IMR-90 (cell line): ENCODE measurements around the gene TAL2. TPM values are rescaled to one million over a fixed set of nuclear protein-coding genes. Genes with fewer than 3 reads are reported as not detected.

Experiments used
- ATAC-seq: fragments of 200-7000 bp; cut with Tn5 transposase; 2 replicates; pipeline ENCODE4 v1.9.1; 2020; ENCODE audit warnings: low read depth, mild to moderate bottlenecking, moderate library complexity
- BruUV-seq: library from RNA; stranded (reverse); fragments of 400-500 nt; replicated peaks from 2 replicates; lab custom pipeline; 2021; lab: Mats Ljungman, UMichigan
- CTCF ChIA-PET: fragments of 300-600 bp; formaldehyde crosslinking; extraction: SDS; loops from one replicate; lab custom pipeline; 2021; ENCODE audit warnings: antibody characterized with exemption; lab: Yijun Ruan, JAX
- POLR2A ChIA-PET: fragments of 300-600 bp; sonication (Branson Sonifier 250); formaldehyde crosslinking; loops from one replicate; lab custom pipeline; 2022; ENCODE audit warnings: antibody characterized with exemption; ENCODE audit not compliant: unreplicated experiment; lab: Charles Lee
- DNase-seq: peaks from one replicate; pipeline ENCODE4 v3.0.0; 2013
- H2AFZ ChIP-seq: replicated peaks from 2 replicates; pipeline ENCODE3; 2013; ENCODE audit warnings: low read length, mild to moderate bottlenecking; ENCODE audit not compliant: poor library complexity
- H2AK5ac ChIP-seq: 2 replicates; pipeline ENCODE4 v1.6.1; 2013; ENCODE audit warnings: low read depth, low read length, inconsistent platforms
- H2AK9ac ChIP-seq: replicated peaks from 2 replicates; pipeline ENCODE3; 2013; ENCODE audit warnings: mild to moderate bottlenecking, low read depth, low read length, moderate library complexity; ENCODE audit not compliant: poor library complexity
- H2BK120ac ChIP-seq: 2 replicates; pipeline ENCODE4 v1.6.1; 2013; ENCODE audit warnings: low read depth, low read length, inconsistent platforms
- H2BK15ac ChIP-seq: 3 replicates; pipeline ENCODE4 v1.6.1; 2013; ENCODE audit warnings: low read depth, low read length, inconsistent platforms
- H2BK20ac ChIP-seq: 2 replicates; pipeline ENCODE4 v1.6.1; 2013; ENCODE audit warnings: low read depth, mild to moderate bottlenecking, inconsistent platforms, low read length, moderate library complexity
- H2BK5ac ChIP-seq: 2 replicates; pipeline ENCODE4 v1.6.1; 2013; ENCODE audit warnings: mild to moderate bottlenecking, low read depth, low read length, inconsistent platforms; ENCODE audit not compliant: poor library complexity, severe bottlenecking
- H3K14ac ChIP-seq: replicated peaks from 2 replicates; pipeline ENCODE4 v1.6.1; 2013; ENCODE audit warnings: low read depth, low read length, inconsistent platforms
- H3K18ac ChIP-seq: 2 replicates; pipeline ENCODE4 v1.6.1; 2013; ENCODE audit warnings: low read depth, low read length, control low read depth
- H3K23ac ChIP-seq: 2 replicates; pipeline ENCODE4 v1.6.1; 2013; ENCODE audit warnings: low read depth, low read length, inconsistent platforms
- H3K27ac ChIP-seq: 2 replicates; pipeline ENCODE4 v1.5.1; 2013; ENCODE audit warnings: mild to moderate bottlenecking, control low read depth, low read length; ENCODE audit not compliant: insufficient read depth
- H3K27me3 ChIP-seq: 2 replicates; pipeline ENCODE4 v1.6.1; 2013; ENCODE audit warnings: low read length; ENCODE audit not compliant: control insufficient read depth, insufficient read depth
- H3K36me3 ChIP-seq: 2 replicates; pipeline ENCODE4 v1.6.1; 2013; ENCODE audit warnings: low read length, mixed read lengths; ENCODE audit not compliant: control insufficient read depth, insufficient read depth
- H3K4ac ChIP-seq: 2 replicates; pipeline ENCODE4 v1.6.1; 2013; ENCODE audit warnings: low read depth, low read length, inconsistent platforms
- H3K4me1 ChIP-seq: 2 replicates; pipeline ENCODE4 v1.6.1; 2013; ENCODE audit warnings: low read length, mixed read lengths; ENCODE audit not compliant: control insufficient read depth, insufficient read depth
- H3K4me2 ChIP-seq: 2 replicates; pipeline ENCODE4 v1.6.1; 2013; ENCODE audit warnings: low read depth, mild to moderate bottlenecking, control low read depth, low read length, moderate library complexity
- H3K4me3 ChIP-seq: 2 replicates; pipeline ENCODE4 v1.5.1; 2013; ENCODE audit warnings: low read depth, mild to moderate bottlenecking, control low read depth, low read length, moderate library complexity; ENCODE audit not compliant: insufficient read depth
- H3K56ac ChIP-seq: 2 replicates; pipeline ENCODE4 v1.6.1; 2013; ENCODE audit warnings: low read length, inconsistent platforms; ENCODE audit not compliant: insufficient read depth; ENCODE audit errors: extremely low read depth
- H3K79me1 ChIP-seq, 2 experiments: 2 replicates each; pipeline ENCODE4 v1.6.1; 2013; ENCODE audit warnings: low read length in 2 of 2, inconsistent platforms in 1 of 2, low read depth in 1 of 2
- H3K9ac ChIP-seq: 2 replicates; pipeline ENCODE4 v1.6.1; 2013; ENCODE audit warnings: low read depth, low read length, control low read depth
- H3K9me1 ChIP-seq: 2 replicates; pipeline ENCODE4 v1.6.1; 2013; ENCODE audit warnings: low read length, inconsistent platforms; ENCODE audit not compliant: insufficient read depth
- H3K9me3 ChIP-seq: 2 replicates; pipeline ENCODE4 v1.6.1; 2013; ENCODE audit warnings: low read length; ENCODE audit not compliant: control insufficient read depth, insufficient read depth
- H4K20me1 ChIP-seq: 2 replicates; pipeline ENCODE4 v1.6.1; 2013; ENCODE audit warnings: low read length, inconsistent platforms; ENCODE audit not compliant: insufficient read depth
- H4K5ac ChIP-seq: 2 replicates; pipeline ENCODE4 v1.6.1; 2013; ENCODE audit warnings: mild to moderate bottlenecking, low read depth, low read length, control low read depth
- H4K8ac ChIP-seq, 2 experiments: 2 replicates each; pipeline ENCODE4 v1.6.1; 2013; ENCODE audit warnings: low read depth in 2 of 2, low read length in 2 of 2, control low read depth in 1 of 2, inconsistent platforms in 1 of 2
- H4K91ac ChIP-seq: 2 replicates; pipeline ENCODE4 v1.6.1; 2013; ENCODE audit warnings: low read depth, low read length, inconsistent platforms; ENCODE audit not compliant: insufficient read depth
- BHLHE40 ChIP-seq: fragments of 150-350 bp; IDR thresholded peaks from 2 replicates; pipeline ENCODE4 v1.6.1; 2016; ENCODE audit warnings: mild to moderate bottlenecking, low read depth, low read length
- CEBPB ChIP-seq: IDR thresholded peaks from 2 replicates; pipeline ENCODE4 v1.6.1; 2012; ENCODE audit warnings: low read depth, low read length, improper control_type of control experiment
- CHD1 ChIP-seq: IDR thresholded peaks from 2 replicates; pipeline ENCODE4 v1.6.1; 2012; ENCODE audit warnings: low read depth, low read length, improper control_type of control experiment
- FOS ChIP-seq: fragments of 150-350 bp; IDR thresholded peaks from 2 replicates; pipeline ENCODE4 v1.6.1; 2016; ENCODE audit warnings: low read depth, low read length
- MAZ ChIP-seq: IDR thresholded peaks from 2 replicates; pipeline ENCODE4 v1.6.1; 2012; ENCODE audit warnings: low read depth, mild to moderate bottlenecking, low read length, improper control_type of control experiment, moderate library complexity, borderline replicate concordance
- MXI1 ChIP-seq: IDR thresholded peaks from 2 replicates; pipeline ENCODE4 v1.6.1; 2012; ENCODE audit warnings: low read depth, mild to moderate bottlenecking, low read length, moderate library complexity, borderline replicate concordance
- USF2 ChIP-seq: fragments of 150-350 bp; IDR thresholded peaks from 2 replicates; pipeline ENCODE4 v1.6.1; 2017; ENCODE audit warnings: mild to moderate bottlenecking, antibody characterized with exemption, low read length, low read depth
- WGBS, 2 experiments: methylation state at CpG; one replicate each; pipeline versions ENCODE4 v1.1.5 to v1.1.7; 2013; ENCODE audit warnings: missing lambda C conversion rate in 2 of 2; ENCODE audit not compliant: insufficient read length in 1 of 2; ENCODE audit errors: extremely low coverage in 2 of 2; 5-methylcytosine and 5-hydroxymethylcytosine counted together
- dilution Hi-C: fragments of 300-500 bp; cut with HindIII; formaldehyde crosslinking; loops from one replicate; pipeline ENCODE4 v1.14.3; 2018; ENCODE audit warnings: low sequenced_read_pairs; ENCODE audit not compliant: unreplicated experiment
- in situ Hi-C: fragments of 300-500 bp; cut with MboI; formaldehyde crosslinking; loops from 3 replicates; pipeline ENCODE4 v1.14.3; 2019; ENCODE audit warnings: low sequenced_read_pairs, inconsistent platforms, mixed read lengths
- intact Hi-C: fragments of 100-400 bp; cut with micrococcal nuclease; formaldehyde crosslinking; loops from 2 replicates; pipeline ENCODE4 v1.10.0; 2022
- polyA plus RNA-seq, 3 experiments: library from polyadenylated mRNA; depleted of rRNA; stranded (reverse); fragments of >200 nt; gene quantifications; 2 replicates each; pipeline ENCODE4 v1.2.3, GENCODE V29; 2012; ENCODE audit warnings: low replicate concordance in 1 of 3
- total RNA-seq: library from RNA; depleted of rRNA; stranded (reverse); fragments of >200 nt; gene quantifications from 2 replicates; pipeline ENCODE4 v1.2.3, GENCODE V29; 2012
- TF ChIP-seq, protein P1 (sequence below): conservative IDR thresholded peaks from 2 replicates; pipeline ENCODE4 v1.5.1; 2012; ENCODE audit warnings: mild to moderate bottlenecking, low read depth, low read length, improper control_type of control experiment

The TAL2 gene
- total and polyA plus RNA-seq, 2 of the 4 experiments (the other 2 are of a cell fraction): 0.26 TPM; not detected in 1

DNA sequence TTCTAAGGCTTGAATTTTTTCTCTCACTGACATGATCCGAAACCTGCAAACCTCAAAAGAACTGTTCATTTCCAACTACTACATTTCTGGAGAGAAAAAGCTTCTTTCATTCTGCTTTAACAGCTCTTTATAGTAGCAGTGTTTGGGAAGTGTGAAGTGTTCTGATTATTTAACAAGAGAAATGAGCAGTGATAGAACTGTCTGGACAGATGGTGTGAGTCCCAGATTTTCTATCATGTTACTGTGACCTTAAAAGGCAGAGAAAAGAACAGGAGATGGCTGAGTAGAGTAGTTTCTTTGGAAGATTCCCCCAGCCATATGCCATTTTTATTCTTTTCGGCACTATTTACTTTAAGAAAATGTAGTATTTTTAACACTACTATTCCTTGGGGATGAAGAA lies 41.3 kb upstream of the TAL2 start:
- no peak overlapping the region for H3K14ac ChIP-seq
- intact Hi-C loops: no loop called here
- DNase-seq (no peak), ATAC-seq (no peak)
- no peaks in the 10 kb centered on the region for H3K36me3 ChIP-seq
- no peaks in the 10 kb centered on the region for H3K27me3 ChIP-seq
- H2AK9ac ChIP-seq: no peak overlapping the region
- H3K56ac ChIP-seq: no peak overlapping the region
- no peaks in the 10 kb centered on the region for H4K20me1 ChIP-seq
- no peak overlapping the region for H3K4me2 ChIP-seq
- BruUV-seq: no TSS peak
- ChIA-PET POLR2A (no interaction called here), CTCF (interaction anchor here (0.7 to 1.7 kb wide), 3 partner anchors 12 to 13 kb away, joined by 3 to 5 read pairs (median 3); no protein-coding TSS in a partner anchor)
- H2BK20ac ChIP-seq: no peak overlapping the region
- H3K9ac ChIP-seq: no peak overlapping the region
- no CpG with 5 or more reads among the region's 2 CpGs for WGBS, 2 experiments
- no peak overlapping the region for H2AK5ac ChIP-seq
- dilution Hi-C loops: no loop called here
- H3K4ac ChIP-seq: no peak overlapping the region
- no peak overlapping the region for H2AFZ ChIP-seq
- no peak overlapping the region for H3K27ac ChIP-seq
- no peak overlapping the region for H4K5ac ChIP-seq
- TF ChIP-seq MAZ (no peak), BHLHE40 (no peak), CEBPB (no peak), USF2 (no peak), MXI1 (no peak), FOS (no peak), CHD1 (no peak)
- TF ChIP-seq, protein P1, sequence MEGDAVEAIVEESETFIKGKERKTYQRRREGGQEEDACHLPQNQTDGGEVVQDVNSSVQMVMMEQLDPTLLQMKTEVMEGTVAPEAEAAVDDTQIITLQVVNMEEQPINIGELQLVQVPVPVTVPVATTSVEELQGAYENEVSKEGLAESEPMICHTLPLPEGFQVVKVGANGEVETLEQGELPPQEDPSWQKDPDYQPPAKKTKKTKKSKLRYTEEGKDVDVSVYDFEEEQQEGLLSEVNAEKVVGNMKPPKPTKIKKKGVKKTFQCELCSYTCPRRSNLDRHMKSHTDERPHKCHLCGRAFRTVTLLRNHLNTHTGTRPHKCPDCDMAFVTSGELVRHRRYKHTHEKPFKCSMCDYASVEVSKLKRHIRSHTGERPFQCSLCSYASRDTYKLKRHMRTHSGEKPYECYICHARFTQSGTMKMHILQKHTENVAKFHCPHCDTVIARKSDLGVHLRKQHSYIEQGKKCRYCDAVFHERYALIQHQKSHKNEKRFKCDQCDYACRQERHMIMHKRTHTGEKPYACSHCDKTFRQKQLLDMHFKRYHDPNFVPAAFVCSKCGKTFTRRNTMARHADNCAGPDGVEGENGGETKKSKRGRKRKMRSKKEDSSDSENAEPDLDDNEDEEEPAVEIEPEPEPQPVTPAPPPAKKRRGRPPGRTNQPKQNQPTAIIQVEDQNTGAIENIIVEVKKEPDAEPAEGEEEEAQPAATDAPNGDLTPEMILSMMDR: no peak
- no peak overlapping the region for H4K8ac ChIP-seq
- in situ Hi-C loops: no loop called here
- no peaks in the 10 kb centered on the region for H3K9me3 ChIP-seq
- no peaks in the 10 kb centered on the region for H3K9me1 ChIP-seq
- no peak overlapping the region for H3K4me3 ChIP-seq
- H3K23ac ChIP-seq: no peak overlapping the region
- H3K18ac ChIP-seq: no peak overlapping the region
- no peaks in the 10 kb centered on the region for H3K4me1 ChIP-seq
- no peak overlapping the region for H4K91ac ChIP-seq
- H2BK5ac ChIP-seq: no peak overlapping the region
- H3K79me1 ChIP-seq: no peaks in the 10 kb centered on the region
- H2BK120ac ChIP-seq: no peak overlapping the region
- no peak overlapping the region for H2BK15ac ChIP-seq
